Loucy (cell line): ENCODE data around the gene TNRC6C.

Source experiments
- H2AFZ ChIP-seq: fragments of 200-600 bp; sonication (generic); 2 replicates; pipeline ENCODE4 v1.6.0; 2016; ENCODE audit warnings: antibody characterized with exemption, mild to moderate bottlenecking, low read length, moderate library complexity
- H3F3A ChIP-seq: fragments of 200-600 bp; 2 replicates; pipeline ENCODE4 v1.6.0; 2016; ENCODE audit warnings: antibody characterized with exemption, low read depth, mild to moderate bottlenecking
- H3K27me3 ChIP-seq: fragments of 200-600 bp; sonication (generic); 2 replicates; pipeline ENCODE4 v1.6.1; 2014; ENCODE audit warnings: low read length, mild to moderate bottlenecking; ENCODE audit not compliant: insufficient read depth, poor library complexity, severe bottlenecking
- H3K36me3 ChIP-seq: fragments of 200-600 bp; sonication (generic); 2 replicates; pipeline ENCODE4 v1.6.1; 2016; ENCODE audit warnings: low read length; ENCODE audit not compliant: insufficient read depth
- H3K4me1 ChIP-seq: fragments of 200-600 bp; sonication (generic); 2 replicates; pipeline ENCODE4 v1.5.1; 2014; ENCODE audit warnings: low read length, mild to moderate bottlenecking; ENCODE audit not compliant: insufficient read depth, poor library complexity, severe bottlenecking
- H3K4me2 ChIP-seq: fragments of 200-600 bp; sonication (generic); 2 replicates; pipeline ENCODE4 v1.6.0; 2014; ENCODE audit warnings: antibody characterized with exemption, low read length, low read depth, mild to moderate bottlenecking; ENCODE audit not compliant: poor library complexity, severe bottlenecking
- H3K4me3 ChIP-seq: fragments of 200-600 bp; sonication (generic); 2 replicates; pipeline ENCODE4 v1.5.1; 2014; ENCODE audit warnings: low read length, mild to moderate bottlenecking, mixed read lengths; ENCODE audit not compliant: poor library complexity, severe bottlenecking
- H3K79me2 ChIP-seq: fragments of 200-600 bp; sonication (generic); 2 replicates; pipeline ENCODE4 v1.6.1; 2014; ENCODE audit warnings: low read length; ENCODE audit not compliant: insufficient read depth
- H3K9ac ChIP-seq: fragments of 200-600 bp; sonication (generic); 2 replicates; pipeline ENCODE4 v1.6.0; 2014; ENCODE audit warnings: mild to moderate bottlenecking, low read depth, low read length, moderate library complexity; ENCODE audit not compliant: poor library complexity, severe bottlenecking
- H3K9me2 ChIP-seq: fragments of 200-600 bp; sonication (generic); replicated peaks from 2 replicates; pipeline ENCODE4 v1.6.1; 2016; ENCODE audit warnings: low read depth, low read length, mixed read lengths
- H3K9me3 ChIP-seq: fragments of 200-600 bp; sonication (generic); 2 replicates; pipeline ENCODE4 v1.6.1; 2014; ENCODE audit warnings: mild to moderate bottlenecking, antibody characterized with exemption, low read length, low read depth; ENCODE audit not compliant: insufficient read depth
- H4K20me1 ChIP-seq: fragments of 200-600 bp; sonication (generic); 2 replicates; pipeline ENCODE4 v1.6.0; 2014; ENCODE audit warnings: antibody characterized with exemption, low read length, mild to moderate bottlenecking; ENCODE audit not compliant: insufficient read depth, poor library complexity, severe bottlenecking
- EZH2phosphoT487 ChIP-seq: fragments of 200-600 bp; IDR thresholded peaks from 2 replicates; pipeline ENCODE4 v1.6.1; 2018; ENCODE audit warnings: antibody characterized with exemption, mild to moderate bottlenecking, moderate library complexity, borderline replicate concordance
- TF ChIP-seq, protein P1 (sequence below): fragments of 200-600 bp; sonication (generic); conservative IDR thresholded peaks from 2 replicates; pipeline ENCODE4 v1.5.1; 2014; ENCODE audit warnings: mild to moderate bottlenecking, antibody characterized with exemption, low read length

The TNRC6C gene

DNA sequence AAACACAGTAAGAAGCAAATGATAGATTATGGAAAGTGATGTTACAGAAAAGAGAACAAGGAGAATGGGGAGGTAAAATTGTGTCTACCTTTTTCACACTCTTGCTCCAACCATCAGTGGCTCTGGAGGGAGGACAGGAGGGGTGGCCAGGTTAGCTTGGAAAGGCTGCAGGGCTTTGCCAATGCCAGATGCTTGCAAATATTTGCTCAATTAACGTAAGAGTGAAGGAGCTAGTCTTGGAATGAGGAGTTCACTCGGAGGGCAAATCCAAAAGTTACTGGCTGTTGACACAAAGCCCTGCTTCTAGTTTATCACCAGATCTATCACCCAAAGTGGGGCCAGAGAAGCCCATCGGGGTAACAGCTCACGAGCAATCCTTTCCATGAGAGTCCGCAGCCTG is 7.4 kb upstream of the TNRC6C start:
- no peaks in the 10 kb centered on the region for H3K9me2 ChIP-seq
- H3K4me2 ChIP-seq: no peak overlapping the region
- H3K4me1 ChIP-seq: peaks cover 5% of the 10 kb centered on the region
- no peaks in the 10 kb centered on the region for H3K9me3 ChIP-seq
- H4K20me1 ChIP-seq: no peaks in the 10 kb centered on the region
- no peak overlapping the region for H3K9ac ChIP-seq
- H3F3A ChIP-seq: no peaks in the 10 kb centered on the region
- H2AFZ ChIP-seq: no peak overlapping the region
- H3K27me3 ChIP-seq: no peaks in the 10 kb centered on the region
- H3K4me3 ChIP-seq: no peak overlapping the region
- TF ChIP-seq EZH2phosphoT487: no peak
- TF ChIP-seq, protein P1, sequence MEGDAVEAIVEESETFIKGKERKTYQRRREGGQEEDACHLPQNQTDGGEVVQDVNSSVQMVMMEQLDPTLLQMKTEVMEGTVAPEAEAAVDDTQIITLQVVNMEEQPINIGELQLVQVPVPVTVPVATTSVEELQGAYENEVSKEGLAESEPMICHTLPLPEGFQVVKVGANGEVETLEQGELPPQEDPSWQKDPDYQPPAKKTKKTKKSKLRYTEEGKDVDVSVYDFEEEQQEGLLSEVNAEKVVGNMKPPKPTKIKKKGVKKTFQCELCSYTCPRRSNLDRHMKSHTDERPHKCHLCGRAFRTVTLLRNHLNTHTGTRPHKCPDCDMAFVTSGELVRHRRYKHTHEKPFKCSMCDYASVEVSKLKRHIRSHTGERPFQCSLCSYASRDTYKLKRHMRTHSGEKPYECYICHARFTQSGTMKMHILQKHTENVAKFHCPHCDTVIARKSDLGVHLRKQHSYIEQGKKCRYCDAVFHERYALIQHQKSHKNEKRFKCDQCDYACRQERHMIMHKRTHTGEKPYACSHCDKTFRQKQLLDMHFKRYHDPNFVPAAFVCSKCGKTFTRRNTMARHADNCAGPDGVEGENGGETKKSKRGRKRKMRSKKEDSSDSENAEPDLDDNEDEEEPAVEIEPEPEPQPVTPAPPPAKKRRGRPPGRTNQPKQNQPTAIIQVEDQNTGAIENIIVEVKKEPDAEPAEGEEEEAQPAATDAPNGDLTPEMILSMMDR: no peak
- no peaks in the 10 kb centered on the region for H3K36me3 ChIP-seq
- no peaks in the 10 kb centered on the region for H3K79me2 ChIP-seq

DNA sequence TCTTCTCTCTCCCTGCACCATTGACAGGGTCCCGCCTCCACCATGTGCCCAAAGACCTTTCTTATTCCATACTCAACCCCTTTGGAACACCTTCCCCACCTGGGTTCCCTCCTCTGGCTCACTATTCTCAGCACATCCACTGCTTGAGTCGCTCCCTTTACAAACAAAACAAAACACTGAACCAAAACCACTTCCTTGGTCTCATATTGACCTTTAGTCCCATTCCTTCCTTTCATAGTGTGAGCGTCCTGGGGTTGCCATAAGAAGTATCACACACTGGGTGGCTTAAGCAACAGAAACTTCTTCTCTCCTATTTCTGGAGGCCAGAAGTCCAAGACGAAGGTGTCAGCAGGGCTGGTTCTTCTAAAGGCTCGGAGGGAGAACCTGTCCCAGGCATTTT is 6.1 kb upstream of the TNRC6C start:
- Histone ChIP-seq H3K36me3 (no peaks in the 10 kb centered on the region), H3K4me1 (peaks cover 9% of the 10 kb centered on the region), H4K20me1 (no peaks in the 10 kb centered on the region), H3K9ac (no peak overlapping the region), H3K4me2 (no peak overlapping the region), H3K4me3 (no peak overlapping the region), H3F3A (no peaks in the 10 kb centered on the region), H3K9me2 (no peaks in the 10 kb centered on the region), H3K27me3 (no peaks in the 10 kb centered on the region), H3K79me2 (0 out of 2 replicates have a peak, but pooled peaks cover under 1% of the 10 kb centered on the region), H3K9me3 (no peaks in the 10 kb centered on the region), H2AFZ (no peak overlapping the region)
- TF ChIP-seq, protein P1: no peak
- no peak for TF ChIP-seq EZH2phosphoT487

DNA sequence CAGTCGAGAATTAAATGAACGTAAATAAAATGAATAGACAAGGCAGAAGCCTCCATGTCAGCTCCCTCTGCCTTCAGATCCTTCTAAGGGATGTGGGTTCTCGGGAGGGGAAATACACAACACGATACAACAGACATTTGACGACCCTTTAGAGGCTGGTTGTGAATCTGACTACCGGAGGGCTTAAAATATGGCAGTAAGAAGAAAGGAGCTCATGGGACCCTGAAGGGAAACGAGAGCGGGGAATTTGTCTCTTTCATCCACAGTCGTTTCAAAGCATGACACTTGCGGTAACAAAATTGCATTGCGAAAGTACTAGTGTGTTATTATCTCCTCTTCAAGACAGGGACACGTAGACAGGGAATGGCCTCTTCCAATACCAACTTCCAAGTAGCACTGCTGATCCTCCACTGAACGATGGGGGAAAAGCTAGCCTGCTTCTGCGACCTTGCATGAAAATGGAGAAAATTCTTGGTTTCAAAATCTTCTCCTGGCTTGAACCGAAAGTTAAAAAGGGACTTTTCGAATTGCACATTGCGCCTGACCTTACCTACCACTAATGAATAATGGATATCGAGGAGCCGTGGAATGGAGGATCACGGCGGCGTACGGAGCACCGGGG is 1.2 kb upstream of the TNRC6C start:
- no peaks in the 10 kb centered on the region for H3K9me2 ChIP-seq
- peak overlapping the region; percentile 86 for H3K4me2 ChIP-seq
- no peaks in the 10 kb centered on the region for H3K9me3 ChIP-seq
- no peaks in the 10 kb centered on the region for H3K36me3 ChIP-seq
- peaks cover 29% of the 10 kb centered on the region for H4K20me1 ChIP-seq
- peaks cover 40% of the 10 kb centered on the region for H3K79me2 ChIP-seq
- H3K4me3 ChIP-seq: peak overlapping the region; percentile 78
- peak overlapping the region; percentile 78 for H3K9ac ChIP-seq
- H2AFZ ChIP-seq: peak overlapping the region; percentile 36
- TF ChIP-seq, protein P1: no peak
- TF ChIP-seq EZH2phosphoT487: no peak
- H3F3A ChIP-seq: 0 out of 2 replicates have a peak, but pooled peaks cover 4% of the 10 kb centered on the region
- peaks cover 33% of the 10 kb centered on the region for H3K4me1 ChIP-seq
- H3K27me3 ChIP-seq: no peaks in the 10 kb centered on the region
